Upper lobe of right lung (tissue), 1 donor: Measurements from ENCODE around the gene CELF4. TPM values are rescaled to one million over a fixed set of nuclear protein-coding genes. Genes with fewer than 3 reads are reported as not detected.
A peak's percentile ranks its signal among the peaks of the same experiment; 100 is the strongest.

ENCODE experiments used
- ATAC-seq: fragments of 200-7000 bp; cut with Tn5 transposase; one replicate; pipeline ENCODE4 v1.9.1; 2020; ENCODE audit warnings: mild to moderate bottlenecking, moderate library complexity
- DNase-seq: peaks from one replicate; pipeline ENCODE4 v3.0.0-alpha.2; 2020
- H3K27ac ChIP-seq: fragments of 200-600 bp; one replicate; pipeline ENCODE4 v1.8.0; 2022
- H3K27me3 ChIP-seq: fragments of 200-600 bp; one replicate; pipeline ENCODE4 v1.8.0; 2022; ENCODE audit warnings: mild to moderate bottlenecking
- H3K36me3 ChIP-seq: fragments of 200-600 bp; one replicate; pipeline ENCODE4 v1.8.0; 2022
- H3K4me1 ChIP-seq: fragments of 200-600 bp; one replicate; pipeline ENCODE4 v1.8.0; 2022
- H3K4me3 ChIP-seq: fragments of 200-600 bp; one replicate; pipeline ENCODE4 v1.8.0; 2022; ENCODE audit warnings: mild to moderate bottlenecking
- H3K9me3 ChIP-seq: fragments of 200-600 bp; one replicate; pipeline ENCODE4 v1.8.0; 2022
- CTCF ChIP-seq: fragments of 200-600 bp; IDR thresholded peaks from one replicate; pipeline ENCODE4 v1.8.0; 2022; ENCODE audit warnings: antibody characterized with exemption
- intact Hi-C: fragments of 100-400 bp; cut with DNase I; formaldehyde crosslinking; loops from one replicate; pipeline ENCODE4 v1.11.0; 2022
- total RNA-seq: library from RNA; stranded (reverse); fragmentation: NEBNext Ultra II Directional; extraction: Animal tissue kit (Norgen Biotek cat#: 25700); gene quantifications from one replicate; pipeline ENCODE4 v1.2.1, GENCODE V29; 2021
- donor health status: DM: no; HTN: yes; CAD: no; lungs with severe emphysema.

Gene CELF4
- total RNA-seq, 1 donor from 2014 or later = 1.2 TPM

GRCh38 chr18:37394610-37394965, 171.0 kb downstream of the CELF4 start:
- TF ChIP-seq CTCF = no peak
- no peaks in the 10 kb centered on the region for H3K9me3 ChIP-seq
- peaks cover 8% of the 10 kb centered on the region for H3K27me3 ChIP-seq
- peaks cover 6% of the 10 kb centered on the region for H3K4me1 ChIP-seq
- no peaks in the 10 kb centered on the region for H3K36me3 ChIP-seq
- ATAC-seq (no peak), DNase-seq (no peak)
- intact Hi-C loops = no loop called here
- peak overlapping the region; percentile 1 for H3K27ac ChIP-seq
- H3K4me3 ChIP-seq = no peak overlapping the region

- H3K9me3 ChIP-seq = no peaks in the 10 kb centered on the region
- intact Hi-C loops = no loop called here
- no peak for TF ChIP-seq CTCF
- H3K4me3 ChIP-seq = peak overlapping the region; percentile 32
- DNase-seq (peak; percentile 80), ATAC-seq (peak; percentile 79)
- peaks cover 6% of the 10 kb centered on the region for H3K4me1 ChIP-seq
- H3K27me3 ChIP-seq = peaks cover 8% of the 10 kb centered on the region
- no peaks in the 10 kb centered on the region for H3K36me3 ChIP-seq
- peak overlapping the region; percentile 1 for H3K27ac ChIP-seq
Observed at GRCh38 chr18:37393945-37394609, 171.5 kb downstream of the CELF4 start.

- H3K27ac ChIP-seq = no peak overlapping the region
- intact Hi-C loops = no loop called here
- H3K9me3 ChIP-seq = no peaks in the 10 kb centered on the region
- peaks cover 6% of the 10 kb centered on the region for H3K4me1 ChIP-seq
- TF ChIP-seq CTCF = no peak
- H3K36me3 ChIP-seq = no peaks in the 10 kb centered on the region
- H3K4me3 ChIP-seq = peak overlapping the region; percentile 32
- DNase-seq = no peak
- ATAC-seq = no peak
- peaks cover 8% of the 10 kb centered on the region for H3K27me3 ChIP-seq
Observed at GRCh38 chr18:37393221-37393827, 172.3 kb downstream of the CELF4 start.

- peaks cover 6% of the 10 kb centered on the region for H3K4me1 ChIP-seq
- ATAC-seq = no peak
- intact Hi-C loops = no loop called here
- H3K4me3 ChIP-seq = no peak overlapping the region
- peaks cover 8% of the 10 kb centered on the region for H3K27me3 ChIP-seq
- no peak for DNase-seq
- TF ChIP-seq CTCF = no peak
- no peaks in the 10 kb centered on the region for H3K9me3 ChIP-seq
- H3K36me3 ChIP-seq = no peaks in the 10 kb centered on the region
- H3K27ac ChIP-seq = no peak overlapping the region
Observed at GRCh38 chr18:37392648-37393047, 172.9 kb downstream of the CELF4 start.

- no peak for TF ChIP-seq CTCF
- no peak for ATAC-seq
Observed at GRCh38 chr18:37391698-37392548, 173.7 kb downstream of the CELF4 start.

More at GRCh38 chr18:37391698-37392548, 173.7 kb downstream of the CELF4 start:
- intact Hi-C loops = no loop called here
- Histone ChIP-seq H3K4me1 (peaks cover 6% of the 10 kb centered on the region), H3K27ac (no peak overlapping the region), H3K9me3 (no peaks in the 10 kb centered on the region), H3K27me3 (peaks cover 8% of the 10 kb centered on the region), H3K4me3 (no peak overlapping the region), H3K36me3 (no peaks in the 10 kb centered on the region)
- DNase-seq = no peak
